K562 (cell line): ENCODE results near the gene MTG2. TPM values are rescaled to one million over a fixed set of nuclear protein-coding genes. Genes with fewer than 3 reads are reported as not detected.

Experiments used
- BCOR ChIP-seq: fragments of 450-650 bp; IDR thresholded peaks from 2 replicates; pipeline ENCODE4 v1.6.1; 2016
- C11orf30 ChIP-seq: fragments of 450-650 bp; IDR thresholded peaks from 2 replicates; pipeline ENCODE4 v1.6.1; 2016; ENCODE audit warnings: low read depth, mild to moderate bottlenecking
- ZFP36 ChIP-seq: fragments of 150-350 bp; IDR thresholded peaks from 2 replicates; pipeline ENCODE4 v1.6.1; 2018; ENCODE audit warnings: low read length, low read depth; ENCODE audit not compliant: partially characterized antibody
- polyA plus RNA-seq, 8 experiments: library from polyadenylated mRNA; depleted of rRNA in 4 of 8; stranded (reverse) in 5 of 8; unstranded in 3 of 8; fragments of >200 nt; fragmentation: Nextera tagmentation in 2 of 8; fragmentation: Illumina TruSeq in 1 of 8; extraction: Ambion mirVana in 2 of 8; extraction: Trizol in 1 of 8; gene quantifications; 2 replicates each; pipeline versions ENCODE4 v1.2.1 to v1.2.3, GENCODE V29; 2011 to 2014; ENCODE audit warnings: inconsistent platforms in 1 of 8, missing spikeins in 1 of 8
- total RNA-seq, 7 experiments: library from RNA; depleted of rRNA in 6 of 7; stranded (reverse); fragments of >200 nt in 6 of 7; fragmentation: Illumina TruSeq in 2 of 7; extraction: Trizol in 2 of 7; gene quantifications; 2 replicates each; pipeline versions ENCODE4 v1.2.1 to v1.2.3, GENCODE V29; 2011 to 2021; ENCODE audit warnings: low replicate concordance in 1 of 7
- TF ChIP-seq, protein P1 (sequence below): sonication (generic); formaldehyde crosslinking; IDR thresholded peaks from 2 replicates; pipeline ENCODE4 v1.8.0; 2023; ENCODE audit warnings: missing genetic modification reagents, mild to moderate bottlenecking, borderline replicate concordance
- TF ChIP-seq, protein P2 (sequence below): fragments of 250-450 bp; sonication (Bioruptor Pico); IDR thresholded peaks from 2 replicates; pipeline ENCODE4 v1.4.0; 2020; ENCODE audit warnings: mild to moderate bottlenecking, moderate library complexity, borderline replicate concordance
- TF ChIP-seq, protein P3 (sequence below): sonication (generic); formaldehyde crosslinking; IDR thresholded peaks from 2 replicates; pipeline ENCODE4 v1.8.0; 2022; ENCODE audit warnings: mild to moderate bottlenecking, missing genetic modification reagents
- TF ChIP-seq, protein P4 (sequence below), 2 experiments: fragments of 250-450 bp in 1 of 2; fragments of 450-650 bp in 1 of 2; sonication (Bioruptor Pico) in 1 of 2; IDR thresholded peaks; 2 replicates each; pipeline versions ENCODE4 v1.6.1 to v1.8.0; 2016 to 2021; ENCODE audit warnings: mild to moderate bottlenecking in 2 of 2, moderate library complexity in 2 of 2, missing compliant biosample characterization in 1 of 2, missing genetic modification characterization in 1 of 2

Gene MTG2
- total and polyA plus RNA-seq, 9 of the 15 experiments (the other 6 are each of a cell fraction or from before 2014, with no cell fraction given) = 8.7 to 67.5 (median 44.5) TPM

DNA sequence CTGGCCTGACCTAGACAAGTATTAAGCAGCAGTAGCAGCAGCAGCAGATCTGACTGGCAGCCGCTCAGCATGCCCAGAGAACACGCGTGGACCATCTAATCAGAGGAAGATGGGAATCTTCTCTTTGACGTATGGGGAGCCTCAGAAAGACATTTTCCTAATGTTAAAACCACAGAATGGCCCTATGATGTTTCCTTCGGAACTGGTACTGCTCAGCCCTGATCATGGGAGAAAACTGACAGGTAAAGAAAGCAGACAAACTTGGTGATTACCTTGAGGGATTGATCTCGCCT is 45.8 kb upstream of the MTG2 start (continued):
- TF ChIP-seq, protein P1, sequence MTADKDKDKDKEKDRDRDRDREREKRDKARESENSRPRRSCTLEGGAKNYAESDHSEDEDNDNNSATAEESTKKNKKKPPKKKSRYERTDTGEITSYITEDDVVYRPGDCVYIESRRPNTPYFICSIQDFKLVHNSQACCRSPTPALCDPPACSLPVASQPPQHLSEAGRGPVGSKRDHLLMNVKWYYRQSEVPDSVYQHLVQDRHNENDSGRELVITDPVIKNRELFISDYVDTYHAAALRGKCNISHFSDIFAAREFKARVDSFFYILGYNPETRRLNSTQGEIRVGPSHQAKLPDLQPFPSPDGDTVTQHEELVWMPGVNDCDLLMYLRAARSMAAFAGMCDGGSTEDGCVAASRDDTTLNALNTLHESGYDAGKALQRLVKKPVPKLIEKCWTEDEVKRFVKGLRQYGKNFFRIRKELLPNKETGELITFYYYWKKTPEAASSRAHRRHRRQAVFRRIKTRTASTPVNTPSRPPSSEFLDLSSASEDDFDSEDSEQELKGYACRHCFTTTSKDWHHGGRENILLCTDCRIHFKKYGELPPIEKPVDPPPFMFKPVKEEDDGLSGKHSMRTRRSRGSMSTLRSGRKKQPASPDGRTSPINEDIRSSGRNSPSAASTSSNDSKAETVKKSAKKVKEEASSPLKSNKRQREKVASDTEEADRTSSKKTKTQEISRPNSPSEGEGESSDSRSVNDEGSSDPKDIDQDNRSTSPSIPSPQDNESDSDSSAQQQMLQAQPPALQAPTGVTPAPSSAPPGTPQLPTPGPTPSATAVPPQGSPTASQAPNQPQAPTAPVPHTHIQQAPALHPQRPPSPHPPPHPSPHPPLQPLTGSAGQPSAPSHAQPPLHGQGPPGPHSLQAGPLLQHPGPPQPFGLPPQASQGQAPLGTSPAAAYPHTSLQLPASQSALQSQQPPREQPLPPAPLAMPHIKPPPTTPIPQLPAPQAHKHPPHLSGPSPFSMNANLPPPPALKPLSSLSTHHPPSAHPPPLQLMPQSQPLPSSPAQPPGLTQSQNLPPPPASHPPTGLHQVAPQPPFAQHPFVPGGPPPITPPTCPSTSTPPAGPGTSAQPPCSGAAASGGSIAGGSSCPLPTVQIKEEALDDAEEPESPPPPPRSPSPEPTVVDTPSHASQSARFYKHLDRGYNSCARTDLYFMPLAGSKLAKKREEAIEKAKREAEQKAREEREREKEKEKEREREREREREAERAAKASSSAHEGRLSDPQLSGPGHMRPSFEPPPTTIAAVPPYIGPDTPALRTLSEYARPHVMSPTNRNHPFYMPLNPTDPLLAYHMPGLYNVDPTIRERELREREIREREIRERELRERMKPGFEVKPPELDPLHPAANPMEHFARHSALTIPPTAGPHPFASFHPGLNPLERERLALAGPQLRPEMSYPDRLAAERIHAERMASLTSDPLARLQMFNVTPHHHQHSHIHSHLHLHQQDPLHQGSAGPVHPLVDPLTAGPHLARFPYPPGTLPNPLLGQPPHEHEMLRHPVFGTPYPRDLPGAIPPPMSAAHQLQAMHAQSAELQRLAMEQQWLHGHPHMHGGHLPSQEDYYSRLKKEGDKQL = no peak
- TF ChIP-seq, protein P2, sequence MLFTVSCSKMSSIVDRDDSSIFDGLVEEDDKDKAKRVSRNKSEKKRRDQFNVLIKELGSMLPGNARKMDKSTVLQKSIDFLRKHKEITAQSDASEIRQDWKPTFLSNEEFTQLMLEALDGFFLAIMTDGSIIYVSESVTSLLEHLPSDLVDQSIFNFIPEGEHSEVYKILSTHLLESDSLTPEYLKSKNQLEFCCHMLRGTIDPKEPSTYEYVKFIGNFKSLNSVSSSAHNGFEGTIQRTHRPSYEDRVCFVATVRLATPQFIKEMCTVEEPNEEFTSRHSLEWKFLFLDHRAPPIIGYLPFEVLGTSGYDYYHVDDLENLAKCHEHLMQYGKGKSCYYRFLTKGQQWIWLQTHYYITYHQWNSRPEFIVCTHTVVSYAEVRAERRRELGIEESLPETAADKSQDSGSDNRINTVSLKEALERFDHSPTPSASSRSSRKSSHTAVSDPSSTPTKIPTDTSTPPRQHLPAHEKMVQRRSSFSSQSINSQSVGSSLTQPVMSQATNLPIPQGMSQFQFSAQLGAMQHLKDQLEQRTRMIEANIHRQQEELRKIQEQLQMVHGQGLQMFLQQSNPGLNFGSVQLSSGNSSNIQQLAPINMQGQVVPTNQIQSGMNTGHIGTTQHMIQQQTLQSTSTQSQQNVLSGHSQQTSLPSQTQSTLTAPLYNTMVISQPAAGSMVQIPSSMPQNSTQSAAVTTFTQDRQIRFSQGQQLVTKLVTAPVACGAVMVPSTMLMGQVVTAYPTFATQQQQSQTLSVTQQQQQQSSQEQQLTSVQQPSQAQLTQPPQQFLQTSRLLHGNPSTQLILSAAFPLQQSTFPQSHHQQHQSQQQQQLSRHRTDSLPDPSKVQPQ (CRISPR knock-in tag) = no peak
- no peak for TF ChIP-seq BCOR
- no peak for TF ChIP-seq C11orf30
- TF ChIP-seq ZFP36 = no peak
- TF ChIP-seq, protein P3, sequence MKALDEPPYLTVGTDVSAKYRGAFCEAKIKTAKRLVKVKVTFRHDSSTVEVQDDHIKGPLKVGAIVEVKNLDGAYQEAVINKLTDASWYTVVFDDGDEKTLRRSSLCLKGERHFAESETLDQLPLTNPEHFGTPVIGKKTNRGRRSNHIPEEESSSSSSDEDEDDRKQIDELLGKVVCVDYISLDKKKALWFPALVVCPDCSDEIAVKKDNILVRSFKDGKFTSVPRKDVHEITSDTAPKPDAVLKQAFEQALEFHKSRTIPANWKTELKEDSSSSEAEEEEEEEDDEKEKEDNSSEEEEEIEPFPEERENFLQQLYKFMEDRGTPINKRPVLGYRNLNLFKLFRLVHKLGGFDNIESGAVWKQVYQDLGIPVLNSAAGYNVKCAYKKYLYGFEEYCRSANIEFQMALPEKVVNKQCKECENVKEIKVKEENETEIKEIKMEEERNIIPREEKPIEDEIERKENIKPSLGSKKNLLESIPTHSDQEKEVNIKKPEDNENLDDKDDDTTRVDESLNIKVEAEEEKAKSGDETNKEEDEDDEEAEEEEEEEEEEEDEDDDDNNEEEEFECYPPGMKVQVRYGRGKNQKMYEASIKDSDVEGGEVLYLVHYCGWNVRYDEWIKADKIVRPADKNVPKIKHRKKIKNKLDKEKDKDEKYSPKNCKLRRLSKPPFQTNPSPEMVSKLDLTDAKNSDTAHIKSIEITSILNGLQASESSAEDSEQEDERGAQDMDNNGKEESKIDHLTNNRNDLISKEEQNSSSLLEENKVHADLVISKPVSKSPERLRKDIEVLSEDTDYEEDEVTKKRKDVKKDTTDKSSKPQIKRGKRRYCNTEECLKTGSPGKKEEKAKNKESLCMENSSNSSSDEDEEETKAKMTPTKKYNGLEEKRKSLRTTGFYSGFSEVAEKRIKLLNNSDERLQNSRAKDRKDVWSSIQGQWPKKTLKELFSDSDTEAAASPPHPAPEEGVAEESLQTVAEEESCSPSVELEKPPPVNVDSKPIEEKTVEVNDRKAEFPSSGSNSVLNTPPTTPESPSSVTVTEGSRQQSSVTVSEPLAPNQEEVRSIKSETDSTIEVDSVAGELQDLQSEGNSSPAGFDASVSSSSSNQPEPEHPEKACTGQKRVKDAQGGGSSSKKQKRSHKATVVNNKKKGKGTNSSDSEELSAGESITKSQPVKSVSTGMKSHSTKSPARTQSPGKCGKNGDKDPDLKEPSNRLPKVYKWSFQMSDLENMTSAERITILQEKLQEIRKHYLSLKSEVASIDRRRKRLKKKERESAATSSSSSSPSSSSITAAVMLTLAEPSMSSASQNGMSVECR (CRISPR knock-in tag) = no peak
- TF ChIP-seq, protein P4, sequence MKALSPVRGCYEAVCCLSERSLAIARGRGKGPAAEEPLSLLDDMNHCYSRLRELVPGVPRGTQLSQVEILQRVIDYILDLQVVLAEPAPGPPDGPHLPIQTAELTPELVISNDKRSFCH (CRISPR knock-in tag; IDR thresholded peaks at IDR 0.05) = no peak
- TF ChIP-seq, protein P4 (tag; IDR thresholded peaks at IDR 0.05) = no peak
- TF ChIP-seq, all 486 proteins: peak for 3
